GM23248 (cell line): Measurements from ENCODE around the gene SGPL1.

Source experiments
- EZH2 ChIP-seq: fragments of 200-600 bp; sonication (generic); IDR thresholded peaks from 2 replicates; pipeline ENCODE4 v1.6.1; 2018; ENCODE audit warnings: antibody characterized with exemption, mild to moderate bottlenecking; ENCODE audit not compliant: insufficient read depth, poor library complexity, severe bottlenecking
- EZH2phosphoT487 ChIP-seq: fragments of 200-600 bp; sonication (generic); IDR thresholded peaks from 2 replicates; pipeline ENCODE4 v1.6.1; 2018; ENCODE audit warnings: antibody characterized with exemption, moderate library complexity, mild to moderate bottlenecking, low read depth; ENCODE audit not compliant: insufficient read depth

DNA sequence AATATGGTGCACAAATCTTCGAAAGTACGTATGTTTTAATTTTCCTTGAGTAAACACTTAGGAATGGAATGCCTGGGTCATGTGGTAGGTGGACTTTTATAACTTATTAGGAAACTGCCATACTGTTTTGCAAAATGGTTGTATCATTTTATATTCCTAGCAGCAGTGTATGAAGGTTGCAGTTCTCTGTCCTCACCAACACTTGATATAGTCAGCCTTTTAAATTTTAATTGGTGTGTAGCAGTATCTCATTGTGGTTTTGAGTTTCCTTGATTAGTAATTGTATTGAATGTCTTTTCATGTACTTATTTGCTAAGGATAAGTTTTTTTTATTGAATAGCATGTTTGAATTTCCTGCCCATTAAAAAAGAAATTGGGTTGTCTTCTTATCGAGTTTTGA, 73.5 kb downstream of the SGPL1 start:
- no peak for TF ChIP-seq EZH2
- no peak for TF ChIP-seq EZH2phosphoT487
